Measurements from ENCODE around the gene ARID1A.
"Not testable (repeated sequence)": the region's sequence is repeated elsewhere in the genome, so short reads cannot be mapped to it uniquely, and the experiment has no call there.

The ARID1A gene

DNA sequence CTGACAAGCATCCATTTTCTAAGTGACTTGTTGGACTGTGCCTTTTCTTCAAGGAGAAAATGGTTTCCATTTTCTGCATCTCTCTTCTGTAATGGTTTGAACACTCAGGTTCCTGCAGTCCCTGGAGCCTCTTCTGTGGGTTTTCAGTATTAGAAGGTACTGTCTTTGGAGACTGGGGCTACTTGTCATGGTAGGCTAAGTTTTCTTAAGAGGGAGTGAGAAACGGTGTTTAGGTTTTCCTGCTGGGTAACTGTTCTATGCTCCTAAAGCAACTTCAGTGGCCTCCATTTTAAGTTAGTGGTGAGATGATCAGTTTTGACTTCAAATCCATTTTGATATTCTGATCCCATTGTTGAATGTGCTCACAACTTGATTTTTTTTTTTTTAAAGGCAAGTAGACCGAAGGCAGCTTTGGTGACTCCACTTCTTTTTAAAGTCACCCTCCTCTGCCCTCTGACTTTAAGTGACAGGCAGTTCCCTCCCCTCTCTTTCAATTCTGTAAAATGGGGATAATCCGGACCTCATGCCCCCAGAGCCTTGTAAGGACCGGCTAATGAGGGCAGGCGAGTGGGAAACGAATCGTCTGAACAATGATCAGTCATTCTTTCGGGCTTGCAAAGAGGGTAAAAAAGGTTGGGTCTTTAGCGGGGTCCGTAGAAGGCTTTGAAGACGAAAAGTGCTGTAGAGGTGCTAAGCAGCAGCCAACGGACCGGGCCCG is 1.0 kb upstream of the ARID1A start:
- no peaks in the 10 kb centered on the region for H3K27me3 Mint-ChIP-seq
- H3K4me1 Mint-ChIP-seq (ENCODE audit: low read depth) = peaks cover 28% of the 10 kb centered on the region
- H3K36me3 Mint-ChIP-seq = no peaks in the 10 kb centered on the region
- peak overlapping the region; percentile 95 for H3K27ac Mint-ChIP-seq
- H3K9me3 Mint-ChIP-seq (ENCODE audit: low read depth) = no peaks in the 10 kb centered on the region
- H3K4me3 Mint-ChIP-seq = peak overlapping the region; percentile 88

DNA sequence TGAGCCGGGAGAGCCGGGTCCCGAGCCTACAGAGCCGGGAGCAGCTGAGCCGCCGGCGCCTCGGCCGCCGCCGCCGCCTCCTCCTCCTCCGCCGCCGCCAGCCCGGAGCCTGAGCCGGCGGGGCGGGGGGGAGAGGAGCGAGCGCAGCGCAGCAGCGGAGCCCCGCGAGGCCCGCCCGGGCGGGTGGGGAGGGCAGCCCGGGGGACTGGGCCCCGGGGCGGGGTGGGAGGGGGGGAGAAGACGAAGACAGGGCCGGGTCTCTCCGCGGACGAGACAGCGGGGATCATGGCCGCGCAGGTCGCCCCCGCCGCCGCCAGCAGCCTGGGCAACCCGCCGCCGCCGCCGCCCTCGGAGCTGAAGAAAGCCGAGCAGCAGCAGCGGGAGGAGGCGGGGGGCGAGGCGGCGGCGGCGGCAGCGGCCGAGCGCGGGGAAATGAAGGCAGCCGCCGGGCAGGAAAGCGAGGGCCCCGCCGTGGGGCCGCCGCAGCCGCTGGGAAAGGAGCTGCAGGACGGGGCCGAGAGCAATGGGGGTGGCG is 371 bp downstream of the ARID1A start:
- H3K27me3 Mint-ChIP-seq = no peaks in the 10 kb centered on the region
- H3K36me3 Mint-ChIP-seq = no peaks in the 10 kb centered on the region
- H3K4me1 Mint-ChIP-seq (ENCODE audit: low read depth) = peaks cover 25% of the 10 kb centered on the region
- H3K9me3 Mint-ChIP-seq (ENCODE audit: low read depth) = no peaks in the 10 kb centered on the region
- no peak overlapping the region for H3K27ac Mint-ChIP-seq
- no peak overlapping the region for H3K4me3 Mint-ChIP-seq

DNA sequence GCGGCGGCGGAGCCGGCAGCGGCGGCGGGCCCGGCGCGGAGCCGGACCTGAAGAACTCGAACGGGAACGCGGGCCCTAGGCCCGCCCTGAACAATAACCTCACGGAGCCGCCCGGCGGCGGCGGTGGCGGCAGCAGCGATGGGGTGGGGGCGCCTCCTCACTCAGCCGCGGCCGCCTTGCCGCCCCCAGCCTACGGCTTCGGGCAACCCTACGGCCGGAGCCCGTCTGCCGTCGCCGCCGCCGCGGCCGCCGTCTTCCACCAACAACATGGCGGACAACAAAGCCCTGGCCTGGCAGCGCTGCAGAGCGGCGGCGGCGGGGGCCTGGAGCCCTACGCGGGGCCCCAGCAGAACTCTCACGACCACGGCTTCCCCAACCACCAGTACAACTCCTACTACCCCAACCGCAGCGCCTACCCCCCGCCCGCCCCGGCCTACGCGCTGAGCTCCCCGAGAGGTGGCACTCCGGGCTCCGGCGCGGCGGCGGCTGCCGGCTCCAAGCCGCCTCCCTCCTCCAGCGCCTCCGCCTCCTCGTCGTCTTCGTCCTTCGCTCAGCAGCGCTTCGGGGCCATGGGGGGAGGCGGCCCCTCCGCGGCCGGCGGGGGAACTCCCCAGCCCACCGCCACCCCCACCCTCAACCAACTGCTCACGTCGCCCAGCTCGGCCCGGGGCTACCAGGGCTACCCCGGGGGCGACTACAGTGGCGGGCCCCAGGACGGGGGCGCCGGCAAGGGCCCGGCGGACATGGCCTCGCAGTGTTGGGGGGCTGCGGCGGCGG is 1.0 kb downstream of the ARID1A start:
- H3K27me3 Mint-ChIP-seq = no peaks in the 10 kb centered on the region
- H3K9me3 Mint-ChIP-seq (ENCODE audit: low read depth) = no peaks in the 10 kb centered on the region
- no peak overlapping the region for H3K27ac Mint-ChIP-seq
- peaks cover 25% of the 10 kb centered on the region for H3K4me1 Mint-ChIP-seq (ENCODE audit: low read depth)
- H3K36me3 Mint-ChIP-seq = no peaks in the 10 kb centered on the region
- H3K4me3 Mint-ChIP-seq = peak overlapping the region; percentile 72

GRCh38 chr1:26697431-26697977 is 1.7 kb downstream of the ARID1A start:
- no peak overlapping the region for H3K27ac Mint-ChIP-seq
- H3K4me1 Mint-ChIP-seq (ENCODE audit: low read depth) = peaks cover 21% of the 10 kb centered on the region
- H3K9me3 Mint-ChIP-seq (ENCODE audit: low read depth) = no peaks in the 10 kb centered on the region
- no peak overlapping the region for H3K4me3 Mint-ChIP-seq
- H3K27me3 Mint-ChIP-seq = no peaks in the 10 kb centered on the region
- H3K36me3 Mint-ChIP-seq = no peaks in the 10 kb centered on the region

GRCh38 chr1:26697978-26698849 is 2.4 kb downstream of the ARID1A start:
- Mint-ChIP-seq H3K4me3 (no peak overlapping the region), H3K4me1 (ENCODE audit: low read depth) (peaks cover 18% of the 10 kb centered on the region), H3K9me3 (ENCODE audit: low read depth) (no peaks in the 10 kb centered on the region), H3K27ac (no peak overlapping the region), H3K27me3 (no peaks in the 10 kb centered on the region), H3K36me3 (no peaks in the 10 kb centered on the region)

GRCh38 chr1:26700711-26701110 is 4.9 kb downstream of the ARID1A start:
- Mint-ChIP-seq H3K4me1 (ENCODE audit: low read depth) (peaks cover 5% of the 10 kb centered on the region), H3K27ac (no peak overlapping the region), H3K36me3 (peaks cover 5% of the 10 kb centered on the region), H3K9me3 (ENCODE audit: low read depth) (no peaks in the 10 kb centered on the region), H3K4me3 (no peak overlapping the region), H3K27me3 (no peaks in the 10 kb centered on the region)

DNA sequence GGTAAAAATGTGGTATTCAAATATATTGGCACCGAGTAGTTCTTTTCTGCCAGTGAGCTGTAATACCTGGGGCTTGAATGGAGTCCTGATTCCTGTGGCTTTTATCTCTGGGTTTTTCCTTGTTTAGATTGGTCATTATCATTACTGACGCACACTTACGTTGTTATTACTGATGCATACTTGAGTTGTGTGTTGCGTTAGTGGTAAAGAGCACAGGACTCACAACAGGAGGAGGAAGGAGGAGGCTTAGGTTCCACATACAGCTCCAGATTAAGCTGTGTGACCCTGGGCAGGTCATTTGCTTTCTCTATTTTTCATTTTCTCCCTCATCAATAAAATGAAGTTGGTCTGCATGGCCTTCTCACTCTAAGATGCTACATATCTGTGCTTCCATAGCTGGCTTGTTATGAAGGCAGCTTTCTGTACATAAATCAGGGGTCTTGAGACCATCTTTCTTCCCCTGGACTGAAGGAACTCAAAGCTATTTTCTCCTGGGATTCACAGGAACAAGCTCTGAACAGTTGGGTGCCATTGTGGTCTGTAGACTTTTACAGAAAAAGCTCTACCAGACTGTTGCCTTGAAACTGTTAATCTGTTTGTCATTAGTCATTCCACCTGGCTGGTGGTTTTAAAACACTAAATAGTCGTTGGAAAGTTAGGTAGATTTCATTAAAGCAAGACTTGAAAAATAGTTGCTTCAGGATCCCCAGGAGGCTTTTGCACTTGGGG is 5.6 kb downstream of the ARID1A start:
- no peak overlapping the region for H3K27ac Mint-ChIP-seq
- H3K4me1 Mint-ChIP-seq (ENCODE audit: low read depth) = peaks cover 12% of the 10 kb centered on the region
- H3K27me3 Mint-ChIP-seq = no peaks in the 10 kb centered on the region
- H3K4me3 Mint-ChIP-seq = no peak overlapping the region
- H3K9me3 Mint-ChIP-seq (ENCODE audit: low read depth) = no peaks in the 10 kb centered on the region
- H3K36me3 Mint-ChIP-seq = peaks cover 5% of the 10 kb centered on the region

DNA sequence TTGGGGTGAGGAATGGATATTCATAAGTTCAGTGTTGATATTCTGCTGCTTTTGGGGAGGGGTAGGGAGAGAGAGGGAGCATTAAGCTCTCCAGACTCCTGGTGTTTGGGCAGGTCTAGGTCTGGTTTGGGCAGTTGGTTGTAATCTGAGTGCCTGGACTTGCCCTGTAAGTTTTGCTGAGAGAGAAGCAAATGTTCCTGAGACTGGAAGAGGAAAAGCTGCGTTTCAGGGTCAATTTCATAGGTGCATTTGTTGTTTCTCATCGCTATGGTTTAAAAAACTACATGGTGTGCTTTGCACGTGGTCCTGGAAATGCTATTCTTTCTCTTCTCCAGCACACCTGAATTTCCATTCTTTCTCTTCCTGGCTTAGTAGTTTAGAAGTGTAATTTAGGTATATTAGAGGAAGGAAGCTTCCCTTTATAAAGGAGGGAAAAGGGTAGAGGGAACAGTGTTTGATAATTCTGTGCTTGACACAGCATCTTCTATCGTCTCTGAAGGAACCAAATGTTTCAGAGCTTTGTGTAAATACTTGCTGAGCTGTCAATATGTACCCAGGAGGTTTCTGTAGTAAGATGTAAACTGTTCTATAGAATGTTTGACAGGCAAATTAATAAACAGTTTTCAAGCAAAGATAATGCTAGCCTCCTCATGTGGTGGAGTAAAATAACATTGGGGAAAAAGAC is 6.3 kb downstream of the ARID1A start:
- H3K4me3 Mint-ChIP-seq = no peak overlapping the region
- peaks cover 17% of the 10 kb centered on the region for H3K4me1 Mint-ChIP-seq (ENCODE audit: low read depth)
- peaks cover 8% of the 10 kb centered on the region for H3K36me3 Mint-ChIP-seq
- H3K27ac Mint-ChIP-seq = no peak overlapping the region
- no peaks in the 10 kb centered on the region for H3K27me3 Mint-ChIP-seq
- H3K9me3 Mint-ChIP-seq (ENCODE audit: low read depth) = no peaks in the 10 kb centered on the region

DNA sequence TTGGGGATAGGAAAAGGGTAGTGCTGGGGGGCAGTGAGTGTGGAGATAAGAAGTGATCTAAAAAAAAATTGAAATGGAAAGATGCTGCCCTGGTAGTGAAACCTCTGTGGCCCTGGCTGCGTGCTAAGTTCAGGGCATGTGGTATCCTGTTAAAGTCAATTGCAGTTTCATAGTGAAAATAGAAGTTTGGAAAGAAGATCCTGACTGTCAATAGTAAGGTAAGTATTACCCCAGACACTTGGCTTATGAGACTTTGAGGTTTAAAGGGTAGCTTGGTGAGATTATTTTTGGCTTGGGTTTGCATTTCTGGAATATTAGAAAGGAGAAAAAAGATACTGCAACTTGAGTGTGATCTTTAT is 6.8 kb downstream of the ARID1A start:
- Mint-ChIP-seq H3K4me1 (ENCODE audit: low read depth) (peaks cover 22% of the 10 kb centered on the region), H3K27me3 (no peaks in the 10 kb centered on the region), H3K9me3 (ENCODE audit: low read depth) (no peaks in the 10 kb centered on the region), H3K36me3 (peaks cover 8% of the 10 kb centered on the region), H3K27ac (no peak overlapping the region), H3K4me3 (no peak overlapping the region)

DNA sequence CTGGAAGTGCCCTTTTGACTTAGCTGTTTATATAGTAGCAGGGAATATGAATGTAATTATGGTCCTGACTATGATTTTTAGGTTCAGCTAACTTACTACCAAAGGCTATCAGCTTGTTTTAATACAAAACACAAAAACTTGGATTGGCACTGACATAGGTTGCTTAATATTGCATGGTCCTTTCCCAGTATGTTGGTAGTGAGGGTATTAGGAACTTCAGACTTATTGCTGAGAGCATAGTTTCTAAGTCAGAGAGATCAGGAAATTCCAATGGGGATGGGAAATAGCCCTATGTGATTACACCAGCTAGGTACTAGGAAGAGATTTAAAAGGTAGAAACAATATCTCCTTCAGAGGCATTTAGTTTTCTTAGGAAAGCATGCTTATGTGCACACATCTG is 7.7 kb downstream of the ARID1A start:
- no peak overlapping the region for H3K27ac Mint-ChIP-seq
- peaks cover 8% of the 10 kb centered on the region for H3K36me3 Mint-ChIP-seq
- H3K4me1 Mint-ChIP-seq (ENCODE audit: low read depth) = peaks cover 25% of the 10 kb centered on the region
- H3K27me3 Mint-ChIP-seq = no peaks in the 10 kb centered on the region
- H3K9me3 Mint-ChIP-seq (ENCODE audit: low read depth) = no peaks in the 10 kb centered on the region
- no peak overlapping the region for H3K4me3 Mint-ChIP-seq

DNA sequence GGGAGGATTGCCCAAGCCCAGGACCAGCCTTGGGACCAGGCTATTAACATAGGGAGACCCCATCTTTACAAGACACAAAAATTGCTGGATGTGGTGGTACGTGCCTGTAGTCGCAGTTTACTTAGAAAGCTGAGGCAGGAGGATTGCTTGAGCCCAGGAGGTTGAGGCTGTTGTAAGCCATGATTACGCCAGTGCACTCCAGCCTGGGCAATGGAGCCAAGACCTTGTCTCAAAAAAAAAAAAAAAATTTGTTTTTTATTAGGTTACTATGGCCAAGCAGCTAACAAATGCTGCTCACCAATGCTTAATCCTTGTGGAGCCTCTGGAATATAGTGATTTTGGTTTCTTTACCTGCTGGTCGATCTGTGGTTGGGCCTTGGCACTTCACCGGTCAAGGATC is 8.8 kb downstream of the ARID1A start:
- Mint-ChIP-seq H3K4me3 (peak overlapping the region; percentile 14), H3K36me3 (peaks cover 10% of the 10 kb centered on the region), H3K27me3 (no peaks in the 10 kb centered on the region), H3K9me3 (ENCODE audit: low read depth) (no peaks in the 10 kb centered on the region), H3K4me1 (ENCODE audit: low read depth) (peaks cover 33% of the 10 kb centered on the region), H3K27ac (peak overlapping the region; percentile 47)

GRCh38 chr1:26705227-26705626 is 9.4 kb downstream of the ARID1A start:
- H3K27me3 Mint-ChIP-seq; H3K9me3 Mint-ChIP-seq (ENCODE audit: low read depth); H3K4me3 Mint-ChIP-seq: not testable (repeated sequence)
- H3K27ac Mint-ChIP-seq = peak overlapping the region; percentile 74
- H3K36me3 Mint-ChIP-seq = peaks cover 10% of the 10 kb centered on the region
- H3K4me1 Mint-ChIP-seq (ENCODE audit: low read depth) = peaks cover 33% of the 10 kb centered on the region

DNA sequence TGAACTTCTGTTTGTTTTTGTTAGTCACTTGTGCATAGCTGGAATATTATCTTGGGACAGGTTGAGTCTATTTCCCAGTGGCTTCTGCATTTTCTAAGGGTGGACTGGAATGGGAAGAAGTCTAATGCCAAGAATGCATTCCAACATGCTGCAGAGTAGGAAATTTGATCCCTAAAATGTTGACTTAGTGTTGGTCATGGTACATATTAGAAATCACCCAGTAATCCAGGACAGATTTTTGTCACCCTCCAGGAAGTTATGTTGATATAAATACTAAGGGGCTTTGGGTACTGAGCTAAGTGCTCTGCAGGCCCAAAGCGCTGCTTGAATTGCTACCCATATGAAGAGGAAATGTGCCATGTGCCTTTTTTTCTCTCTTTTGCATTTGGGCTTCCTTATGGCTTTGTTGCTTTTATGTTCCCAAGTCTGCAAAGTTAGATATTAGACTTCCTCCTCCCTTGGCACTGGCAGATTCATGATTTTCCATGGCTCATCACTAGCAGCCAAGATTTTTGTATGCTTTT is 10.0 kb downstream of the ARID1A start:
- Mint-ChIP-seq H3K36me3 (peaks cover 10% of the 10 kb centered on the region), H3K4me1 (ENCODE audit: low read depth) (peaks cover 38% of the 10 kb centered on the region), H3K27ac (peak overlapping the region; percentile 74), H3K27me3 (no peaks in the 10 kb centered on the region), H3K9me3 (ENCODE audit: low read depth) (no peaks in the 10 kb centered on the region), H3K4me3 (peak overlapping the region; percentile 56)
